Nephron (organoid): Measurements from ENCODE around the gene MAPK1IP1L.

Source experiments
- H3K27ac Mint-ChIP-seq, 3 experiments: 2 replicates each; pipeline ENCODE4 v1.8.0; 2020; ENCODE audit warnings: mixed read lengths in 3 of 3, mild to moderate bottlenecking in 2 of 3, moderate library complexity in 1 of 3
- H3K27me3 Mint-ChIP-seq: 2 replicates; pipeline ENCODE4 v1.8.0; 2021; ENCODE audit warnings: low read depth, mild to moderate bottlenecking, moderate library complexity, mixed read lengths
- H3K36me3 Mint-ChIP-seq: 2 replicates; pipeline ENCODE4 v1.8.0; 2020; ENCODE audit warnings: low read depth, mixed read lengths
- H3K4me1 Mint-ChIP-seq: 2 replicates; pipeline ENCODE4 v1.8.0; 2020; ENCODE audit warnings: mixed read lengths
- H3K4me3 Mint-ChIP-seq, 3 experiments: 2 replicates each; pipeline ENCODE4 v1.8.0; 2020; ENCODE audit warnings: mild to moderate bottlenecking in 3 of 3, mixed read lengths in 3 of 3, moderate library complexity in 2 of 3
- H3K9me3 Mint-ChIP-seq: 2 replicates; pipeline ENCODE4 v1.8.0; 2020; ENCODE audit warnings: mixed read lengths
- TF ChIP-seq, protein P1 (sequence below), 3 experiments: fragments of 200-600 bp; sonication (generic); IDR thresholded peaks; one replicate each; pipeline ENCODE4 v1.5.0; 2021; ENCODE audit warnings: antibody characterized with exemption in 3 of 3; ENCODE audit not compliant: unreplicated experiment in 3 of 3

MAPK1IP1L gene

GRCh38 chr14:55103005-55103640, 51.7 kb downstream of the MAPK1IP1L start:
- H3K27ac Mint-ChIP-seq, result peak overlapping the region; percentile 80 to 99 (median 96)
- H3K4me1 Mint-ChIP-seq, result peaks cover 54% of the 10 kb centered on the region
- H3K4me3 Mint-ChIP-seq, result peak overlapping the region in 2 of 3 experiments; percentile 29 to 38
- no peaks in the 10 kb centered on the region for H3K27me3 Mint-ChIP-seq
- peaks cover 11% of the 10 kb centered on the region for H3K9me3 Mint-ChIP-seq
- H3K36me3 Mint-ChIP-seq, result peaks cover 3% of the 10 kb centered on the region
- TF ChIP-seq, protein P1, sequence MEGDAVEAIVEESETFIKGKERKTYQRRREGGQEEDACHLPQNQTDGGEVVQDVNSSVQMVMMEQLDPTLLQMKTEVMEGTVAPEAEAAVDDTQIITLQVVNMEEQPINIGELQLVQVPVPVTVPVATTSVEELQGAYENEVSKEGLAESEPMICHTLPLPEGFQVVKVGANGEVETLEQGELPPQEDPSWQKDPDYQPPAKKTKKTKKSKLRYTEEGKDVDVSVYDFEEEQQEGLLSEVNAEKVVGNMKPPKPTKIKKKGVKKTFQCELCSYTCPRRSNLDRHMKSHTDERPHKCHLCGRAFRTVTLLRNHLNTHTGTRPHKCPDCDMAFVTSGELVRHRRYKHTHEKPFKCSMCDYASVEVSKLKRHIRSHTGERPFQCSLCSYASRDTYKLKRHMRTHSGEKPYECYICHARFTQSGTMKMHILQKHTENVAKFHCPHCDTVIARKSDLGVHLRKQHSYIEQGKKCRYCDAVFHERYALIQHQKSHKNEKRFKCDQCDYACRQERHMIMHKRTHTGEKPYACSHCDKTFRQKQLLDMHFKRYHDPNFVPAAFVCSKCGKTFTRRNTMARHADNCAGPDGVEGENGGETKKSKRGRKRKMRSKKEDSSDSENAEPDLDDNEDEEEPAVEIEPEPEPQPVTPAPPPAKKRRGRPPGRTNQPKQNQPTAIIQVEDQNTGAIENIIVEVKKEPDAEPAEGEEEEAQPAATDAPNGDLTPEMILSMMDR (IDR thresholded peaks at IDR 0.05; ENCODE audit: unreplicated experiment in 3 of 3), result no peak

GRCh38 chr14:55103971-55104954, 52.8 kb downstream of the MAPK1IP1L start:
- H3K4me3 Mint-ChIP-seq, result no peak overlapping the region
- peak overlapping the region; percentile 80 to 99 (median 83) for H3K27ac Mint-ChIP-seq
- peaks cover 52% of the 10 kb centered on the region for H3K4me1 Mint-ChIP-seq
- peaks cover 11% of the 10 kb centered on the region for H3K9me3 Mint-ChIP-seq
- TF ChIP-seq, protein P1 (IDR thresholded peaks at IDR 0.05; ENCODE audit: unreplicated experiment in 3 of 3), result no peak
- no peaks in the 10 kb centered on the region for H3K27me3 Mint-ChIP-seq
- H3K36me3 Mint-ChIP-seq, result peaks cover 3% of the 10 kb centered on the region

DNA sequence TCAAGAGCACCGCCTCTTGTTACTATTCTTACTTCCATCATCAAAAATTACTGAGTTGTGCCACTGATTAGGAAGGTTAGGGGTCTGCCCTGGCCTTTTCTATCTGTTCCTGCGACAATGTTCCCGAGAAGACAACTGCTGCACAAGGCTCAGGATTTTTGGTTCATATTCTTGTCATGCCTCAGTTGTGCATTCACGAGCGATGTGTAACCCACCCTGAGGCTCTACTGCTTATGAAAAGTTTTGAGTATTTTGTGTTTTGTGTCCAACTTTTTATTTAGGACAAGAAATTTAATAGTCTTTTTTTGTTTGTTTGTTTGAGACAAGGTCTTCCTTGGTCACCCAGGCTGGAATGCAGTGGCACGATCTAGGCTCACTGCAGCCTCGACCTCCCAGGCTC, 54.5 kb downstream of the MAPK1IP1L start:
- peaks cover 3% of the 10 kb centered on the region for H3K36me3 Mint-ChIP-seq
- H3K4me1 Mint-ChIP-seq, result peaks cover 41% of the 10 kb centered on the region
- TF ChIP-seq, protein P1 (IDR thresholded peaks at IDR 0.05; ENCODE audit: unreplicated experiment in 3 of 3), result no peak
- H3K4me3 Mint-ChIP-seq, result no peak overlapping the region
- H3K9me3 Mint-ChIP-seq, result peaks cover 11% of the 10 kb centered on the region
- H3K27ac Mint-ChIP-seq, result peak overlapping the region in 2 of 3 experiments; percentile 89 to 91
- no peaks in the 10 kb centered on the region for H3K27me3 Mint-ChIP-seq

DNA sequence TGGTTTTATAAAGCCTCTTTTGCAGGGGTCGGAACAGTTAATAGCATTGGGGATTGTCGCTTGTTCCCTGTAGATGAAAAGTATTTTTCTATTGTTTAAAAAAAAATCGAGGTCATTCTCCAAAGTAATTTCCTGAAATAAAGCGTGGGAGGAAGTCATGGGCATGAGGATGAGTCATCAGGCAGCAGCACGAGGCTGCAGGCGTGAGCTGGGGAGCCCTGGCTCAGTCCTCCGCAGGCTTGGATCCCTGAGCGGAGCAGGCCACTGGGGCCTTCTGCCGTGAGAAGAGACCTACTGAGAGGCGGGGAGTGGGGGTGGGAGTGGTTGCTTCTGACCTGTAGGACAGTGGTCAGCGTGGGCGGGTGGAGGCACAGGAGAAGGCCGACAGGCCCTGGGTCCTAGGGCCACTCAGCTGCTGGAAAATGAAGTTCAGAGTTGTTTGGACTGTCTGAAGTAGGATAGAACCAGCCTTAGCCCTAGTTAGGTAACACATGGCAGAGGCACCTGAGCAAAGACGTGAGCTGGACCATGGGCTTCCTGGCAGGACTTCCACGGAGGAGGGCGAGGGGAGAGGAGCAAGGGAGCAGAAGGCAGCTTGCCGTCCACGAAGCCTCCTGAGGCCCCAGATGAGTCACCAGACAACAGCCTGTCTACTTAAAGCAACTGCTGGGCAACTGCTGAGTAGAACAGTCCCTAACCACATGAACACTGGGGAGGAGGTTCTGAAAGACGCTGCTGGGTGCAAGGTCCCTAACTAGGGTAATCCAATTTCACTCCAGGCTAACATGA, 56.5 kb downstream of the MAPK1IP1L start:
- peak overlapping the region; percentile 46 to 84 (median 70) for H3K27ac Mint-ChIP-seq
- peaks cover 3% of the 10 kb centered on the region for H3K36me3 Mint-ChIP-seq
- peaks cover 29% of the 10 kb centered on the region for H3K4me1 Mint-ChIP-seq
- H3K27me3 Mint-ChIP-seq, result no peaks in the 10 kb centered on the region
- H3K9me3 Mint-ChIP-seq, result peaks cover 11% of the 10 kb centered on the region
- TF ChIP-seq, protein P1 (IDR thresholded peaks at IDR 0.05; ENCODE audit: unreplicated experiment in 3 of 3), result no peak
- no peak overlapping the region for H3K4me3 Mint-ChIP-seq

- Mint-ChIP-seq H3K9me3 (peaks cover 5% of the 10 kb centered on the region), H3K4me1 (peaks cover 15% of the 10 kb centered on the region), H3K27ac (no peak overlapping the region), H3K36me3 (peaks cover 3% of the 10 kb centered on the region), H3K4me3 (no peak overlapping the region), H3K27me3 (peaks cover 4% of the 10 kb centered on the region)
- TF ChIP-seq, protein P1 (IDR thresholded peaks at IDR 0.05; ENCODE audit: unreplicated experiment in 3 of 3), result no peak
These were observed 58.4 kb downstream of the MAPK1IP1L start for GRCh38 chr14:55109836-55110235.
